Vagina (tissue), 2 donors: ENCODE data around the gene PRXL2B. TPM values are rescaled to one million over a fixed set of nuclear protein-coding genes. Genes with fewer than 3 reads are reported as not detected.

Experiments used
- DNase-seq, 2 donors: peaks; one replicate each; pipeline ENCODE4 v3.0.0-alpha.2; 2017; ENCODE audit errors: extremely low spot score in 2 of 2
- H3K27ac ChIP-seq: fragments of 200-600 bp; sonication (generic); one replicate; pipeline ENCODE4 v1.5.1; 2019
- H3K27me3 ChIP-seq: fragments of 200-600 bp; sonication (generic); one replicate; pipeline ENCODE4 v1.5.1; 2019
- H3K36me3 ChIP-seq, 2 donors: fragments of 200-600 bp; sonication (generic); one replicate each; pipeline ENCODE4 v1.5.1; 2017 to 2019
- H3K4me1 ChIP-seq: fragments of 200-600 bp; sonication (generic); one replicate; pipeline ENCODE4 v1.5.1; 2019
- H3K4me3 ChIP-seq, 2 donors: fragments of 200-600 bp; sonication (generic); 1 replicate in 1 of 2; 2 replicates in 1 of 2; pipeline ENCODE4 v1.5.1; 2016 to 2019
- H3K9me3 ChIP-seq: fragments of 200-600 bp; sonication (generic); one replicate; pipeline ENCODE4 v1.5.1; 2019
- CTCF ChIP-seq, 3 experiments: fragments of 450-650 bp in 2 of 3; fragments of 200-600 bp in 1 of 3; sonication (generic) in 1 of 3; IDR thresholded peaks; one replicate each; pipeline ENCODE4 v1.5.1; 2017 to 2019; ENCODE audit warnings: antibody characterized with exemption in 3 of 3, mild to moderate bottlenecking in 2 of 3, moderate library complexity in 2 of 3
- POLR2A ChIP-seq, 2 donors: fragments of 450-650 bp; IDR thresholded peaks; one replicate each; pipeline ENCODE4 v1.6.1; 2017; ENCODE audit warnings: antibody characterized with exemption in 2 of 2, mild to moderate bottlenecking in 2 of 2, moderate library complexity in 2 of 2
- POLR2AphosphoS5 ChIP-seq, 2 donors: sonication (generic); formaldehyde crosslinking; IDR thresholded peaks; one replicate each; pipeline ENCODE4 v1.9.0; 2017; ENCODE audit warnings: antibody characterized with exemption in 2 of 2, mild to moderate bottlenecking in 2 of 2, low read depth in 1 of 2; ENCODE audit not compliant: insufficient read depth in 1 of 2
- intact Hi-C: fragments of 100-400 bp; cut with DNase I; formaldehyde crosslinking; loops from one replicate; pipeline ENCODE4 v1.15.1; 2023
- total RNA-seq: library from RNA; depleted of rRNA; stranded (reverse); fragments of >200 nt; gene quantifications from one replicate; pipeline ENCODE4 v1.2.3, GENCODE V29; 2016

Gene PRXL2B
- total RNA-seq, 1 donor from 2014 or later = 16.2 TPM

DNA sequence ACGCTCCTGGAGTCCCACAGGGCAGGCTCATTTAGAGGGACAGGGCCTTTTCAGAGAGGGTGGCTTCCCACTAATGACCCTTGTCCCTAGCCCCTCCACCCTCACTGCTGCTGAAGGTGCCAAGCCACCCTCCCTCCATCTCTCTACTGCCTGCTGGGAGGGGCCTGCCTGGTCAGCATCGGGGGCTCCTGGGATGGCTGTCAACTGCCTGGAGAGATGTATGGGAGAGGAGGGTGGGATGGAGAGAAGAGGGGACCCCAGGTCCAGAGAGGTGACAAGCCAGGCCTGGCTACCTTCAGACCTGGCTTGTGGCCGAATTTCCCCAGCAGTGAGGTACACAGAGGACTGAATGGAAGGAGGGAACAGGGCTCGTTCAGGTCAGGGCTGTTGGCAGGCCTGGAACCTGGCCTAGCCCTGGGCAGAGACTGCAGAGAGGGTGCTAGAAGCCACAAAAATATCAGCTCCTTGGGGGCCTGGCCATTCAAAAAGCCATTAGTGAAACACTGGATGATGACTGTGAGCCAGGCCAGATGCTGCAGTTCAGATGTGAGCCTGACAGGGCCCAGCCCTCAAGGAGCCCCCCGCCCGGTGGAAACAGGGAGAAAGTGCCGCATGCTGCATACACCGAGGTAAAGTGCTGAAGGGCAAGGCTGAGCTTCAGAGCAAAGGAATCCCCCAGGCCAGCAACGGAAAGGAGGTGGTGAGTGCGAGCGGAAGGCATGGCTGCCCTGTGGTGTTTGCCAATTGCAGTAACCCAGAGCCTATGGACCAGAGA, 26.2 kb downstream of the PRXL2B start:
- H3K27me3 ChIP-seq = no peaks in the 10 kb centered on the region
- TF ChIP-seq POLR2A (IDR thresholded peaks at IDR 0.05) (no peak), CTCF (IDR thresholded peaks at IDR 0.05) (no peak), POLR2AphosphoS5 (IDR thresholded peaks at IDR 0.05; ENCODE audit: insufficient read depth in 1 of 2, low read depth in 1 of 2) (no peak)
- DNase-seq = no peak
- H3K4me3 ChIP-seq = no peak overlapping the region
- H3K4me1 ChIP-seq = peaks cover 4% of the 10 kb centered on the region
- H3K27ac ChIP-seq = no peak overlapping the region
- no peaks in the 10 kb centered on the region for H3K36me3 ChIP-seq
- H3K9me3 ChIP-seq = no peaks in the 10 kb centered on the region
- intact Hi-C loops = no loop called here

DNA sequence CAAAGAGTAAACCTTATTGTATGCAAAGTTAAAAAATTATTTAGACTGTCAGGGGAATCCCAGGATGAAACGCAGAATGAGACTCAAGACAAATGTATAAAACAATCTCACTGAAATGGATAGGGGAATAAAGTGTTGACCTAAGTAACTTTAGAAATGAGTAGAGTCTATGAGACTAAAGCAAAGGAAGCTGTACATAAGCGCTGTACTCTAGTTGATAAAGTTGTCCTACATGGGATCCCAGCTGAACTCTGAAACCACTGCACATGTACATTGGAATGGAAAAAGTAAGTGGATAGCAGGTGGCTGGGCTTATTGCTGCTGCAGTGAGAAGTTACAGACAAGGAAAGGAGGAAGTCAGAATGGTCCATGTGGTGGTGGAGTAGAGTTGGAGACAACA, 27.6 kb downstream of the PRXL2B start:
- intact Hi-C loops = no loop called here
- Histone ChIP-seq H3K36me3 (no peaks in the 10 kb centered on the region), H3K27ac (no peak overlapping the region), H3K9me3 (no peaks in the 10 kb centered on the region), H3K4me3 (no peak overlapping the region), H3K4me1 (peaks cover 4% of the 10 kb centered on the region), H3K27me3 (no peaks in the 10 kb centered on the region)
- TF ChIP-seq CTCF (IDR thresholded peaks at IDR 0.05) (no peak), POLR2AphosphoS5 (IDR thresholded peaks at IDR 0.05; ENCODE audit: insufficient read depth in 1 of 2, low read depth in 1 of 2) (no peak), POLR2A (IDR thresholded peaks at IDR 0.05) (no peak)
- DNase-seq = no peak

DNA sequence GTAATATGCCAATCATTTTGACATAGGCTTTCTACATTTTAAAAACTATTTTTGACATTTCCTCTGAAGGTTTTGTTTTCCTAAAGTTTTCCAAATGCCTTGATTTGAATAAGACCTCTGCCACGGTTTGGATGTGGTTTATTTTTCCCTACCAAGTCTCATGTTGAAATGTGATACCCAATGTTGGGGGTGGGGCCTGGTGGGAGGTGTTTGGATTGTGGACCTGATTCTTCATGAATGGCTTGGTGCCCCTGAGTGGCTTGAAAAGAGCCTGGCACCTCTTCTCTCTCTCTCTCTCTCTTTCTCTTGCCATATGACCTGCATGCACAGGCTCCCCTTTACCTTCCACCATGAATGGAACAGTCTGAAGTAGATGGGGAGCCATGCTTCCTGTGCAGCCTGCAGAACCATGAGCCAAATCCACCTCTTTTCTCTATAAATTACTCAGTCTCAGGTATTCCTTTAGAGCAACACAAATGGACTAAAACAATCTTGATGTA, 31.4 kb downstream of the PRXL2B start:
- H3K27me3 ChIP-seq = no peaks in the 10 kb centered on the region
- H3K4me3 ChIP-seq = no peak overlapping the region
- intact Hi-C loops = no loop called here
- no peak for DNase-seq
- H3K9me3 ChIP-seq = no peaks in the 10 kb centered on the region
- no peaks in the 10 kb centered on the region for H3K36me3 ChIP-seq
- TF ChIP-seq POLR2AphosphoS5 (IDR thresholded peaks at IDR 0.05; ENCODE audit: insufficient read depth in 1 of 2, low read depth in 1 of 2) (no peak), POLR2A (IDR thresholded peaks at IDR 0.05) (no peak), CTCF (IDR thresholded peaks at IDR 0.05) (no peak)
- no peaks in the 10 kb centered on the region for H3K4me1 ChIP-seq
- no peak overlapping the region for H3K27ac ChIP-seq

DNA sequence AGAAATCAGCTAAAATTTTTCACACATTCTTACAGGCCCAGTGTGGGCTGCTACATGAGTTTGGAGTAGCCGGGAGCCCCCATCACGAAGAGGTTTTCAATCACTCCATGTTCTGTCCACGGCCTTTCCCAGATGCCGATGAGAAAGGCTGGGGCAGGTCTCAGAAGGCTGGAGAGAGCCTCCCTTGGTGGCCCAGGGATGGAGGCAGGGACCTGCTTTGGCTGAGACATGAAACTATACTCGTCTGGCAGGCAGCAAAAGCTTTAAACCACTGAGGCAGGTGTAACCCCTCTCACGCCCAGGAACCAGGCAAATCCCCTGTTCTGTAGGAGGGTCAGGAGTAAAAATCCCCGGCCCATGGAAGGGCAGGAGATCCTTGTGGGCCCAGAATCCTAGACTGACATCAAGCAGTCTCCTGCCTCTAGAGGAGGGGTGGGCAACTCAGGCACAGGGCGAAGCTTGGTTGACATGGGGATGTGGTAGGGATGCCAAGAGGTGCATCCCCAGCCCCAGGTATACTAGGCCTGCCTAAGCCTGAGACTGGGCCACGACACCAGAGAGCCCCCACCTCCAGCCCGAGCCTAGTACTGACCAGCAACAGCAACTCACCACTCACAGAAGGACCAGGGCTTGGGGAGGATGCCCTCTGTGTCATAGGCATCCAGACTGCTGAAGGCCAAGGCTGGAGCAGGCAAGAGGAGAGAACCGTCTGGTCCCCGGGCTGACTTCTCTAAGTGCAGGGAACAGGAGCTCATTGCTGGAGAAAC, 37.2 kb downstream of the PRXL2B start:
- no peak for DNase-seq
- peaks cover 3% of the 10 kb centered on the region for H3K27me3 ChIP-seq

More for the DNA sequence above, 37.2 kb downstream of the PRXL2B start:
- no peak for TF ChIP-seq POLR2AphosphoS5 (IDR thresholded peaks at IDR 0.05; ENCODE audit: insufficient read depth in 1 of 2, low read depth in 1 of 2)
- TF ChIP-seq CTCF (IDR thresholded peaks at IDR 0.05) = no peak
- TF ChIP-seq POLR2A (IDR thresholded peaks at IDR 0.05) = no peak
- Histone ChIP-seq H3K36me3 (no peaks in the 10 kb centered on the region), H3K4me1 (peaks cover 3% of the 10 kb centered on the region), H3K9me3 (no peaks in the 10 kb centered on the region), H3K27ac (no peak overlapping the region), H3K4me3 (no peak overlapping the region)
- intact Hi-C loops = no loop called here
